Heart right ventricle (tissue), 16 donors: ENCODE measurements around the gene KLRG1. TPM values are rescaled to one million over a fixed set of nuclear protein-coding genes. Genes with fewer than 3 reads are reported as not detected.

Experiments
- ATAC-seq, 8 donors: fragments of 200-7000 bp; cut with Tn5 transposase; one replicate each; pipeline ENCODE4 v1.9.1; 2020; ENCODE audit warnings: mild to moderate bottlenecking in 8 of 8, moderate library complexity in 8 of 8, moderate number of reproducible peaks in 1 of 8
- DNase-seq, 2 donors: peaks; one replicate each; pipeline ENCODE4 v3.0.0-alpha.2; 2020
- H3K27ac ChIP-seq, 10 donors: fragments of 200-600 bp; sonication (generic) in 2 of 10; one replicate each; pipeline versions ENCODE4 v1.5.0 to v1.8.0; 2020 to 2022; ENCODE audit warnings: mild to moderate bottlenecking in 3 of 10
- H3K27me3 ChIP-seq, 7 donors: fragments of 200-600 bp; one replicate each; pipeline ENCODE4 v1.8.0; 2021 to 2022; ENCODE audit warnings: mild to moderate bottlenecking in 2 of 7
- H3K36me3 ChIP-seq, 9 donors: fragments of 200-600 bp; sonication (generic) in 1 of 9; one replicate each; pipeline versions ENCODE4 v1.5.0 to v1.8.0; 2020 to 2022; ENCODE audit warnings: mild to moderate bottlenecking in 2 of 9
- H3K4me1 ChIP-seq, 9 donors: fragments of 200-600 bp; sonication (generic) in 1 of 9; one replicate each; pipeline versions ENCODE4 v1.5.0 to v1.8.0; 2020 to 2022; ENCODE audit warnings: mild to moderate bottlenecking in 4 of 9
- H3K4me3 ChIP-seq, 10 donors: fragments of 200-600 bp; sonication (generic) in 2 of 10; one replicate each; pipeline versions ENCODE4 v1.5.0 to v1.8.0; 2020 to 2022; ENCODE audit warnings: mild to moderate bottlenecking in 7 of 10, moderate library complexity in 2 of 10
- H3K9me3 ChIP-seq, 11 donors: fragments of 200-600 bp in 10 of 11; sonication (generic) in 2 of 11; one replicate each; pipeline versions ENCODE4 v1.5.0 to v1.8.0; 2013 to 2022; ENCODE audit warnings: mild to moderate bottlenecking in 2 of 11, control low read depth in 1 of 11, moderate library complexity in 1 of 11
- WGBS, 2 donors: extraction: QIAGEN DNeasy Blood & Tissue Kit; methylation state at CpG; one replicate each; pipeline ENCODE4 v1.1.7; 2013; ENCODE audit warnings: inconsistent platforms in 1 of 2; 5-methylcytosine and 5-hydroxymethylcytosine counted together
- intact Hi-C, 10 donors: fragments of 100-400 bp; cut with DNase I; formaldehyde crosslinking; loops; one replicate each; pipeline versions ENCODE4 v1.11.1 to v1.14.2; 2022
- polyA plus RNA-seq, 2 donors: library from polyadenylated mRNA; stranded (reverse); fragments of 200-250 nt; gene quantifications; one replicate each; pipeline ENCODE4 v1.2.3, GENCODE V29; 2013
- total RNA-seq, 10 donors: library from RNA; stranded (reverse); fragmentation: NEBNext Ultra II Directional in 3 of 10; extraction: Animal tissue kit (Norgen Biotek cat#: 25700) in 3 of 10; gene quantifications; one replicate each; pipeline versions ENCODE4 v1.2.1 to v1.2.4, GENCODE V29; 2021 to 2023
- TF ChIP-seq, protein P1 (sequence below), 9 donors: fragments of 200-600 bp; sonication (generic) in 2 of 9; IDR thresholded peaks; one replicate each; pipeline versions ENCODE4 v1.5.0 to v1.8.0; 2021 to 2022; ENCODE audit warnings: antibody characterized with exemption in 9 of 9, mild to moderate bottlenecking in 5 of 9, moderate library complexity in 1 of 9
- donor health status: Arrhythmogenic right ventricular cardiomyopathy.
- donor health status: ischemic (EF 13 %, LVEDD 7.1; RV severe dilation, severe dysfunction).
- donor health status: healthy with polysubstance abuse.
- donor health status: DM: no; HTN: yes; CAD: no.
- donor health status: DM: no; HTN: no; CAD: no.
- donor health status: ischemic (EF 25% LVEDD 6.9; RV normal size, moderate dysfunction).
- donor health status: ischemic (EF 25% LVEDD 5.7; RV mildly dilated, moderate dysfunction).
- donor health status: healthy.
- donor health status: DM: yes; HTN: yes; CAD: no.
- donor health status: Ischemic cardiomyopathy.
- donor health status: ischemic (EF 35%, LVEDD 5.7; RV mildly dilated, moderate dysfunction).
- donor health status: nonischemic (EF 11% LVEDD 7.7; RV severe dilation, severe dysfunction).
- donor health status: DM: yes; HTN: yes; CAD: no.
- donor health status: PGD.
- donor health status: ischemic (EF 29% LVEDD 5.4; RV normal size, mild dysfunction).
- donor health status: nonischemic (EF 23%, LVEDD 6.1; RV moderate dilation, normal function).

The KLRG1 gene
- total and polyA plus RNA-seq, 12 donors = 1.7 to 9.2 (median 3.9) TPM

DNA sequence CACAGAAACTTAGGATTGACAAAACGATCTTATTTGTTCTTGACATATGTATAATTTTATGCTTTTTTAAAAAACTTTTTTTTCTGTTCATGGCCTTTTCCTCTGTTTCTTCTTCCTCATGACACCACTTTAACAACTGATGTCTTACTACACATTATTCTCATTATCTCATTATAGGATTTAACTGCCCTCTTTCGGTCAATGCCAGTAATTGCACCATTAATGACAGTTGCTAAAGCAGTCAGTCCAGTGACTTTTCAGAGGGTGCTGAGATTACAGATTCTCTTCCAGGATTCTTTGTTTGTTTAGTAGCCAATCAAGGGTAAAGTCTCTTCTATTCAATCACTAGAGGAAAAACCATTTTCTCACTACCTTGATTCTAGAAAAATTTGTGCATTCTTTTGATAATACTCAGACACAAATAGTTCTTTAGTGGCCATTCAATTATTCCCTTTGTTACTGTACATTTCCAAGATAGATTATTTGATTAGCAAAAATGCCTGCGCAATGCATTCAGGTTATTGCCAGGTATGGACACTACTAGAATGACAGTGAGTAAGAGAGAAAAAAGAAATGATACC is 50.1 kb downstream of the KLRG1 start:
- DNase-seq = no peak
- Histone ChIP-seq H3K36me3 (no peaks in the 10 kb centered on the region), H3K4me3 (no peak overlapping the region), H3K9me3 (no peaks in the 10 kb centered on the region), H3K4me1 (peaks cover 0 to 16% (median 0%) of the 10 kb centered on the region in 9 donors), H3K27me3 (no peaks in the 10 kb centered on the region), H3K27ac (no peak overlapping the region)
- peak in 7 of 8 donors; percentile 61 to 82 (median 75) for ATAC-seq
- intact Hi-C loops = loop anchor here in 9 of 10 donors (1.0 to 10.0 kb wide), 6 partner anchors 47 to 365 kb away; no protein-coding TSS in a partner anchor
- TF ChIP-seq, protein P1, sequence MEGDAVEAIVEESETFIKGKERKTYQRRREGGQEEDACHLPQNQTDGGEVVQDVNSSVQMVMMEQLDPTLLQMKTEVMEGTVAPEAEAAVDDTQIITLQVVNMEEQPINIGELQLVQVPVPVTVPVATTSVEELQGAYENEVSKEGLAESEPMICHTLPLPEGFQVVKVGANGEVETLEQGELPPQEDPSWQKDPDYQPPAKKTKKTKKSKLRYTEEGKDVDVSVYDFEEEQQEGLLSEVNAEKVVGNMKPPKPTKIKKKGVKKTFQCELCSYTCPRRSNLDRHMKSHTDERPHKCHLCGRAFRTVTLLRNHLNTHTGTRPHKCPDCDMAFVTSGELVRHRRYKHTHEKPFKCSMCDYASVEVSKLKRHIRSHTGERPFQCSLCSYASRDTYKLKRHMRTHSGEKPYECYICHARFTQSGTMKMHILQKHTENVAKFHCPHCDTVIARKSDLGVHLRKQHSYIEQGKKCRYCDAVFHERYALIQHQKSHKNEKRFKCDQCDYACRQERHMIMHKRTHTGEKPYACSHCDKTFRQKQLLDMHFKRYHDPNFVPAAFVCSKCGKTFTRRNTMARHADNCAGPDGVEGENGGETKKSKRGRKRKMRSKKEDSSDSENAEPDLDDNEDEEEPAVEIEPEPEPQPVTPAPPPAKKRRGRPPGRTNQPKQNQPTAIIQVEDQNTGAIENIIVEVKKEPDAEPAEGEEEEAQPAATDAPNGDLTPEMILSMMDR (IDR thresholded peaks at IDR 0.05) = peak; percentile 51 to 83 (median 77)
- WGBS, 2 donors = 11% methylated on average over 3 of the region's 3 CpGs

DNA sequence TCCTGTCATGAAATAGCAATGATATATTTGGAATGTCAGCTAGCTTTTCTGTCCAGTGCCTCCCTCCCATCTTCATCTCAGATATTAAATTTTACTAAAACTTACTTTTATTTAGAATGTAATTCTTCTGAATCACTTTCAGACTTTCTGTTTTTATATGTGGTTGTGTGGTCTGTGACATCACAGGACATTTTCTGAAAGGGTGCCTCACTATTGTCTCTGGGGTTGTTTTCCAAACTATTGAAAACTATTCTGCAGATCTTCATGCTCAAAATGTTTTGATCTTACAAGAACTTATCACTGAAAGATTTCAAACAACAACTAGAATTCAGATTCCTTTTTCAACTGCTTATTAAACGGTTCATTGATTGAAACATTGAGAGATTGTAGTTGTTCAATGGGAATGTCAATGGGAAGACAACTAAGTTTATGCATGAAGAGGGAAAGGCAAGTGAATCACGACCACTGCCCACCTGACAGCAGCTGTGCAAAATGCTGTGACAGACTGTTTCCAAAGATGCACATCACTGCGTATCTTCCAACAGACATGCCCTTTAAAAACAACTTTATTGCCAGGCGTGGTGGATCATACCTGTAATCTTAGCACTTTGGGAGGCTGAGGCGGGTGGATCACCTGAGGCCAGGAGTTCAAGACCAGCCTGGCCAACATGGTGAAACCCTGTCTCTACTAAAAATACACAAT is 51.3 kb downstream of the KLRG1 start:
- H3K36me3 ChIP-seq = no peaks in the 10 kb centered on the region
- intact Hi-C loops = loop anchor here in 8 of 10 donors (5.0 to 10.0 kb wide), 7 partner anchors 83 to 496 kb away; partner anchors contain the start of gene CLEC4E (in 2 of the 8)
- TF ChIP-seq, protein P1 (IDR thresholded peaks at IDR 0.05) = no peak

DNA sequence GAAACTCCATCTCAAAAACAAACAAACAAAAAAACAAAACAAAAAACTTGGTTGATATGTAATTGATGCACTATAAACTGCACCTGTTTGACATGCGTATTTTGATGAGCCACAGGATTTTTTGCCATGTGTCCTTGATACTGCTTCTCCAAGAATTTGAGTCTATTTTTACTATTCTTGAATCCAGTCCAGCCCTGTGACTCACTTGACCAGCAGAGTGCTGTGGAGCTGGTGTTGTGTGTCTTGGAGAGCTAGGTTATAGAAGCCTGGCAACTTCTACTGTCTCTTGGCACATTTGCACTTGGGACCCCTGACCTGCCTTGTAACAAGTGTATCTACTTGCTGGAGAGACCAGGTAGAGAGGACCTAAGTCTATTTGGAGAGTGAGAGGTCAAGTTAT is 52.0 kb downstream of the KLRG1 start:
- peak; percentile 25 to 92 (median 82) for ATAC-seq
- Histone ChIP-seq H3K27ac (no peak overlapping the region), H3K4me1 (peaks cover 0 to 16% (median 0%) of the 10 kb centered on the region in 9 donors), H3K4me3 (no peak overlapping the region), H3K36me3 (no peaks in the 10 kb centered on the region), H3K9me3 (peaks cover 0 to 5% (median 0%) of the 10 kb centered on the region in 11 donors), H3K27me3 (no peaks in the 10 kb centered on the region)
- peak in 1 of 2 donors; percentile 41 for DNase-seq
- WGBS, 2 donors = 45 to 58% methylated on average over 1 of the region's 1 CpG
- intact Hi-C loops = loop anchor here in 8 of 10 donors (5.0 to 10.0 kb wide), 7 partner anchors 84 to 497 kb away; partner anchors contain the start of gene CLEC4E (in 2 of the 8)
- TF ChIP-seq, protein P1 (IDR thresholded peaks at IDR 0.05) = no peak

More for the DNA sequence above, 51.3 kb downstream of the KLRG1 start:
- Histone ChIP-seq H3K9me3 (peaks cover 0 to 1% (median 0%) of the 10 kb centered on the region in 11 donors), H3K4me1 (peaks cover 0 to 16% (median 0%) of the 10 kb centered on the region in 9 donors), H3K4me3 (no peak overlapping the region), H3K27me3 (no peaks in the 10 kb centered on the region), H3K27ac (no peak overlapping the region)
- ATAC-seq (no peak), DNase-seq (no peak)
- WGBS, 2 donors = 81 to 88% methylated on average over 5 of the region's 5 CpGs

DNA sequence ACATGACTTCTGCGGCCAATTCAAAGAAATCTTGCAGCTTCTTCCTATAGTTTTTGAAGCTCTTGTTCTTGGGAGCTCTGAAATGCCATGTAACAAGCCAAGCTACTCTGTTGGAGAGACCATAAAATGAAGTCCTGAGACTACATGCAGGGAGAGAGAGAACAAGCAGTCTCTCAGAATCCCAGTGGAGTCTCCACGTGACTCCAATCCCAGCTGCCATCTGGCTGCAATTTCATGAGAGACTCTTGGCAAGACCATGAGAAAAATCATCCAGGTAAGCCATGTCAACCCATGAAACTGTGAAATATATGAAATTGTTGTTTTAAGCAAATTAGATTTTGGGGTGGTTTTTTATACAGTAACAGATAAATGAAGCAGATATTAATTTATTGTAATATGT is 54.4 kb downstream of the KLRG1 start:
- H3K27ac ChIP-seq = no peak overlapping the region
- DNase-seq (no peak), ATAC-seq (no peak)

More for the DNA sequence above, 54.4 kb downstream of the KLRG1 start:
- no peak overlapping the region for H3K4me3 ChIP-seq
- peaks cover 0 to 14% (median 0%) of the 10 kb centered on the region in 9 donors for H3K4me1 ChIP-seq
- intact Hi-C loops = loop anchor here in 8 of 10 donors (5.0 to 10.0 kb wide), 7 partner anchors 86 to 499 kb away; partner anchors contain the start of gene CLEC4E (in 2 of the 8)
- no peaks in the 10 kb centered on the region for H3K36me3 ChIP-seq
- WGBS, 2 donors = 87 to 88% methylated on average over 2 of the region's 2 CpGs
- H3K9me3 ChIP-seq = peaks cover 0 to 5% (median 0%) of the 10 kb centered on the region in 11 donors
- TF ChIP-seq, protein P1 (IDR thresholded peaks at IDR 0.05) = no peak
- H3K27me3 ChIP-seq = no peaks in the 10 kb centered on the region
